Effector memory CD4-positive, alpha-beta T cell (primary cell): ENCODE results near the gene MATR3.
"Not testable (repeated sequence)": the region's sequence is repeated elsewhere in the genome, so short reads cannot be mapped to it uniquely, and the experiment has no call there.

Source experiments
- DNase-seq, 3 donors: peaks; one replicate each; pipeline ENCODE4 v3.0.0-alpha.2; 2020
- H3K27ac ChIP-seq: 2 replicates; pipeline ENCODE4 v1.7.0; 2013; ENCODE audit warnings: mild to moderate bottlenecking, low read length, moderate library complexity; ENCODE audit not compliant: insufficient read depth, poor library complexity, severe bottlenecking
- H3K27me3 ChIP-seq: replicated peaks from 2 replicates; pipeline ENCODE4 v1.7.0; 2013; ENCODE audit warnings: mild to moderate bottlenecking, low read length; ENCODE audit not compliant: insufficient read depth, control insufficient read depth, poor library complexity, severe bottlenecking
- H3K36me3 ChIP-seq: 2 replicates; pipeline ENCODE4 v1.7.0; 2013; ENCODE audit warnings: mild to moderate bottlenecking, low read length, moderate library complexity; ENCODE audit not compliant: control insufficient read depth, insufficient read depth
- H3K4me1 ChIP-seq: 2 replicates; pipeline ENCODE4 v1.7.0; 2013; ENCODE audit warnings: low read length, mild to moderate bottlenecking; ENCODE audit not compliant: control insufficient read depth, insufficient read depth, poor library complexity, severe bottlenecking
- H3K4me3 ChIP-seq: 2 replicates; pipeline ENCODE4 v1.7.0; 2013; ENCODE audit warnings: low read length, low read depth, mild to moderate bottlenecking; ENCODE audit not compliant: insufficient read depth, poor library complexity, severe bottlenecking
- H3K9me3 ChIP-seq: 2 replicates; pipeline ENCODE4 v1.7.0; 2013; ENCODE audit warnings: mild to moderate bottlenecking, low read length, moderate library complexity; ENCODE audit not compliant: control insufficient read depth

The MATR3 gene

DNA sequence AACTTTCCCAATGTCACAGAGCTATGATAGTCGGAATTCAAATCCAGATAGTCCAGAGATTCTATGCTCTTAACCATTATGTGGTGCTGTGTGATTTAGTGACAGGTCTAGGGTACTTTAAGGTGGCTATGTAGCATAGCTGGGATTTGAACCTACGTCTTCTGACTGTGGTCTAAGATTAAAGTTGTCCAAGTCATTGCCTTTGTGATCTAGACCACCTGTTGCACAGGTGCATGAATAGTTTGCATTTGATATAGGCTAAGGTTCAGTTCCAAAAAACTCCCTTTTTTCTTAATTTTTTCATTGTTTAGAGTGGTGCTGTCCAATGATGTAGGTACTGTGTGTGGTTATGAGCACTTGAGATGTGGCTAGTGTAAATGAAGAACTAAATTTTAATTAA, 50.6 kb downstream of the MATR3 start:
- Histone ChIP-seq H3K36me3 (no peaks in the 10 kb centered on the region), H3K9me3 (no peaks in the 10 kb centered on the region), H3K27ac (no peak overlapping the region), H3K4me3 (no peak overlapping the region), H3K27me3 (no peaks in the 10 kb centered on the region), H3K4me1 (peaks cover 21% of the 10 kb centered on the region)
- DNase-seq, result no peak

DNA sequence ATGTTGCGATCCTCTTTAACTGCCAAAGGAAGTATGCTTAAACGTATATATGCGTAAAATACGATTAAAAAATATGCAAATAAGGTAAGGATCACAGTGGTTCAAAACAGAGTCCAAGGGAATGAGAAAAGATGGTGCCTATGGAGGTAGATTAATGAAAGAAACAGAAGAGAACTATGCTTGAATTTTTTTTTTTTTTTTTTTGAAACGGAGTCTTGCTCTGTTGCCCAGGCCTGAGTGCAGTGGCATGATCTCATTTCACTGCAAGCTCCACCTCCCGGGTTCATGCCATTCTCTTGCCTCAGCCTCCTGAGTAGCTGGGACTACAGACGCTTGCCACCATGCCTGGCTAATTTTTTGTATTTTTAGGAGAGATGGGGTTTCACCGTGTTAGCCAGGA, 51.9 kb downstream of the MATR3 start:
- not testable (repeated sequence) for H3K27me3 ChIP-seq, H3K27ac ChIP-seq, DNase-seq, H3K9me3 ChIP-seq, H3K36me3 ChIP-seq, H3K4me3 ChIP-seq
- H3K4me1 ChIP-seq, result peaks cover 23% of the 10 kb centered on the region

GRCh38 chr5:139347863-139348262, 54.3 kb downstream of the MATR3 start:
- not testable (repeated sequence) for H3K27me3 ChIP-seq, H3K36me3 ChIP-seq, H3K9me3 ChIP-seq, DNase-seq, H3K4me3 ChIP-seq, H3K27ac ChIP-seq
- peaks cover 14% of the 10 kb centered on the region for H3K4me1 ChIP-seq

DNA sequence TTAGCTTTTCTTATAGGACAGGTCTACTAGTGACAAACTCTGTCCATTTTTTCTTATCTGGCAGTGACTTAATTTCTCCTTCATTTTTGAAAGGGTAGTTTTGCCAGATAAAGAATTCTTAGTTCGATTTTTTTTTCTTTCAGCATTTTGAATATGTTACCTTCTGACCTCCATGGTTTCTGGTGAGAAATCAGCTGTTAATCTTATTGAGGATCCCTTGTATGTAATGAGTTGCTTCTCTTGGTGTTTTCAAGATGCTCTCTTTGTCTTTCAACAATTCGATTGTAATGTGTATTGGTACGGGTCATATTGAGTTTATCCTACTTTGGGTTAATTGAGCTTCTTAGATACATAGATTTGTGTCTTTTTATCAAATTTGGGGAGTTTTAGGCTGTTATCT, 60.6 kb downstream of the MATR3 start:
- Histone ChIP-seq H3K36me3 (no peaks in the 10 kb centered on the region), H3K9me3 (no peaks in the 10 kb centered on the region), H3K4me1 (peaks cover 2% of the 10 kb centered on the region), H3K4me3 (no peak overlapping the region), H3K27ac (no peak overlapping the region), H3K27me3 (no peaks in the 10 kb centered on the region)
- DNase-seq, result no peak

- not testable (repeated sequence) for H3K4me3 ChIP-seq, DNase-seq, H3K36me3 ChIP-seq, H3K27ac ChIP-seq, H3K4me1 ChIP-seq, H3K9me3 ChIP-seq, H3K27me3 ChIP-seq
Measured at GRCh38 chr5:139355900-139356299, 62.4 kb downstream of the MATR3 start.

GRCh38 chr5:139358064-139358463, 64.5 kb downstream of the MATR3 start:
- no peak for DNase-seq
- Histone ChIP-seq H3K4me1 (no peaks in the 10 kb centered on the region), H3K27me3 (no peaks in the 10 kb centered on the region), H3K9me3 (no peaks in the 10 kb centered on the region), H3K4me3 (no peak overlapping the region), H3K27ac (no peak overlapping the region), H3K36me3 (no peaks in the 10 kb centered on the region)

GRCh38 chr5:139360384-139360783, 66.8 kb downstream of the MATR3 start:
- no peak overlapping the region for H3K27ac ChIP-seq
- peaks cover 15% of the 10 kb centered on the region for H3K36me3 ChIP-seq
- H3K4me1 ChIP-seq, result no peaks in the 10 kb centered on the region
- no peak overlapping the region for H3K4me3 ChIP-seq
- no peaks in the 10 kb centered on the region for H3K9me3 ChIP-seq
- no peak for DNase-seq
- no peaks in the 10 kb centered on the region for H3K27me3 ChIP-seq

- no peaks in the 10 kb centered on the region for H3K4me1 ChIP-seq
- H3K9me3 ChIP-seq, result no peaks in the 10 kb centered on the region
- H3K27me3 ChIP-seq, result no peaks in the 10 kb centered on the region
- H3K27ac ChIP-seq, result no peak overlapping the region
- no peak for DNase-seq
- H3K4me3 ChIP-seq, result no peak overlapping the region
- H3K36me3 ChIP-seq, result peaks cover 24% of the 10 kb centered on the region
Measured at GRCh38 chr5:139361835-139362429, 68.4 kb downstream of the MATR3 start.

GRCh38 chr5:139363937-139364336, 70.4 kb downstream of the MATR3 start:
- H3K36me3 ChIP-seq, result peaks cover 27% of the 10 kb centered on the region
- no peaks in the 10 kb centered on the region for H3K27me3 ChIP-seq

GRCh38 chr5:139364466-139364865, 70.9 kb downstream of the MATR3 start:
- Histone ChIP-seq H3K27ac (no peak overlapping the region), H3K4me3 (no peak overlapping the region), H3K27me3 (no peaks in the 10 kb centered on the region), H3K9me3 (no peaks in the 10 kb centered on the region), H3K4me1 (no peaks in the 10 kb centered on the region), H3K36me3 (peaks cover 27% of the 10 kb centered on the region)
- DNase-seq, result no peak

More at GRCh38 chr5:139363937-139364336, 70.4 kb downstream of the MATR3 start:
- no peak overlapping the region for H3K4me3 ChIP-seq
- no peak for DNase-seq
- H3K27ac ChIP-seq, result no peak overlapping the region
- H3K9me3 ChIP-seq, result no peaks in the 10 kb centered on the region
- H3K4me1 ChIP-seq, result no peaks in the 10 kb centered on the region
